ENCODE results near the gene BIN2. TPM values are rescaled to one million over a fixed set of nuclear protein-coding genes. Genes with fewer than 3 reads are reported as not detected.
"Not testable (repeated sequence)": the region's sequence is repeated elsewhere in the genome, so short reads cannot be mapped to it uniquely, and the experiment has no call there.

The BIN2 gene
- total RNA-seq, 1 donor from 2014 or later: not detected

GRCh38 chr12:51311389-51311788 is 12.6 kb downstream of the BIN2 start:
- TF ChIP-seq, protein P1, sequence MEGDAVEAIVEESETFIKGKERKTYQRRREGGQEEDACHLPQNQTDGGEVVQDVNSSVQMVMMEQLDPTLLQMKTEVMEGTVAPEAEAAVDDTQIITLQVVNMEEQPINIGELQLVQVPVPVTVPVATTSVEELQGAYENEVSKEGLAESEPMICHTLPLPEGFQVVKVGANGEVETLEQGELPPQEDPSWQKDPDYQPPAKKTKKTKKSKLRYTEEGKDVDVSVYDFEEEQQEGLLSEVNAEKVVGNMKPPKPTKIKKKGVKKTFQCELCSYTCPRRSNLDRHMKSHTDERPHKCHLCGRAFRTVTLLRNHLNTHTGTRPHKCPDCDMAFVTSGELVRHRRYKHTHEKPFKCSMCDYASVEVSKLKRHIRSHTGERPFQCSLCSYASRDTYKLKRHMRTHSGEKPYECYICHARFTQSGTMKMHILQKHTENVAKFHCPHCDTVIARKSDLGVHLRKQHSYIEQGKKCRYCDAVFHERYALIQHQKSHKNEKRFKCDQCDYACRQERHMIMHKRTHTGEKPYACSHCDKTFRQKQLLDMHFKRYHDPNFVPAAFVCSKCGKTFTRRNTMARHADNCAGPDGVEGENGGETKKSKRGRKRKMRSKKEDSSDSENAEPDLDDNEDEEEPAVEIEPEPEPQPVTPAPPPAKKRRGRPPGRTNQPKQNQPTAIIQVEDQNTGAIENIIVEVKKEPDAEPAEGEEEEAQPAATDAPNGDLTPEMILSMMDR (IDR thresholded peaks at IDR 0.05): no peak
- Mint-ChIP-seq H3K36me3 (ENCODE audit: low read depth) (no peaks in the 10 kb centered on the region), H3K4me1 (ENCODE audit: low read depth) (peaks cover 13% of the 10 kb centered on the region), H3K27me3 (ENCODE audit: low read depth) (no peaks in the 10 kb centered on the region), H3K9me3 (ENCODE audit: low read depth) (no peaks in the 10 kb centered on the region), H3K4me3 (ENCODE audit: unreplicated experiment) (no peak overlapping the region), H3K27ac (ENCODE audit: unreplicated experiment) (no peak overlapping the region)
- no peak for DNase-seq (ENCODE audit: low spot score)

DNA sequence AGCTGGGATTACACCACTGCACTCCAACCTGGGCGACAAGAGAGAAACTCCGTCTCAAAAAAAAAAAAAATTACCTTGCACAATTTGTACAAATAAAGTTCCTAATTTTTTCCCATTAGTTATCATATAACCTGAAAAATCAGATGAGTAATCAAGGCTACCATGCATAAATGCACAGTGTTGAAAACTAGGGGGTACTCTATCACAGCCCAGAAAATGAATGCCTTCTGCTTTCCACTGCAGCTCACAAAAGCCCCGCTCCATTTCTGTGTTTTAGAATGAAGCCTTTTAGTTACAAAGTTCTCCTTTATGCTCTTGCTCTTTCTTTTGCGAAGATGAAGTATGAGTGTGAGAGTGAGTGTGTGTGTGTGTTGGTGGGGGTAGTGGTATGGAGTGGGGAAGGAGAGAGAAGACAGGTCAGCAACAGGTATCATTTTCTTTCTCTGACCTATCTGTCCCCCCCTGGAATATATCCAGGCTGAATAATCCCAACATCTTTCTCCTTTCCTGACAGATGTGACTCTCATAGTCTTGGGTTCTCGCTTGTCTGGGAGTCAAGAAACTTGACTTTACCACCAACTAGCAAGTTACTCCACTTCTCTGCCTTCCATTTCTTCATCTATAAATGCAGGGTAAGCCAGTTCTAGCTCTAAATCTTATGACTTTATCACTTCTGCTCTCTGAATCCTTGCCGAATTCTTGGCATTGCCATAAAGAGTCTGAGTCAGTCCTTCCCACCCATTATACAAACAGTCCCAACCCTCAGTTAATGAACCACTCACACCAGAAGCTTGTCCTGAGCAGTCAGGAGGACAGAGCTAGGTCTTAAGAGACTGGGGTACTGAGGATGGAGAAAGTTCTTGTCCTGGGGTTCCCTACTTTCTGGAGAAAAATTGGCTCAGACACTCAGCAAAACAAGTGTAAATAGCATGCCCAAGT is 16.1 kb downstream of the BIN2 start:
- Mint-ChIP-seq H3K4me3 (ENCODE audit: unreplicated experiment) (no peak overlapping the region), H3K9me3 (ENCODE audit: low read depth) (no peaks in the 10 kb centered on the region), H3K27me3 (ENCODE audit: low read depth) (peaks cover 2% of the 10 kb centered on the region), H3K27ac (ENCODE audit: unreplicated experiment) (peak overlapping the region; percentile 28), H3K36me3 (ENCODE audit: low read depth) (no peaks in the 10 kb centered on the region), H3K4me1 (ENCODE audit: low read depth) (peaks cover 13% of the 10 kb centered on the region)
- TF ChIP-seq, protein P1 (IDR thresholded peaks at IDR 0.05): no peak
- no peak for DNase-seq (ENCODE audit: low spot score)

GRCh38 chr12:51306507-51306906 is 17.5 kb downstream of the BIN2 start:
- Mint-ChIP-seq H3K36me3 (ENCODE audit: low read depth) (no peaks in the 10 kb centered on the region), H3K27me3 (ENCODE audit: low read depth) (peaks cover 4% of the 10 kb centered on the region), H3K4me1 (ENCODE audit: low read depth) (peaks cover 13% of the 10 kb centered on the region), H3K27ac (ENCODE audit: unreplicated experiment) (no peak overlapping the region), H3K4me3 (ENCODE audit: unreplicated experiment) (no peak overlapping the region), H3K9me3 (ENCODE audit: low read depth) (no peaks in the 10 kb centered on the region)
- TF ChIP-seq, protein P1 (IDR thresholded peaks at IDR 0.05): no peak
- no peak for DNase-seq (ENCODE audit: low spot score)

- H3K4me3 Mint-ChIP-seq (ENCODE audit: unreplicated experiment); DNase-seq (ENCODE audit: low spot score); H3K4me1 Mint-ChIP-seq (ENCODE audit: low read depth); H3K27ac Mint-ChIP-seq (ENCODE audit: unreplicated experiment); H3K9me3 Mint-ChIP-seq (ENCODE audit: low read depth); H3K36me3 Mint-ChIP-seq (ENCODE audit: low read depth); H3K27me3 Mint-ChIP-seq (ENCODE audit: low read depth): not testable (repeated sequence)
Observed at GRCh38 chr12:51300768-51301167, 23.2 kb downstream of the BIN2 start.

- H3K27ac Mint-ChIP-seq (ENCODE audit: unreplicated experiment): no peak overlapping the region
- H3K9me3 Mint-ChIP-seq (ENCODE audit: low read depth): no peaks in the 10 kb centered on the region
- DNase-seq (ENCODE audit: low spot score): no peak
- no peak overlapping the region for H3K4me3 Mint-ChIP-seq (ENCODE audit: unreplicated experiment)
- no peaks in the 10 kb centered on the region for H3K36me3 Mint-ChIP-seq (ENCODE audit: low read depth)
- no peaks in the 10 kb centered on the region for H3K27me3 Mint-ChIP-seq (ENCODE audit: low read depth)
- H3K4me1 Mint-ChIP-seq (ENCODE audit: low read depth): no peaks in the 10 kb centered on the region
- TF ChIP-seq, protein P1 (IDR thresholded peaks at IDR 0.05): no peak
Observed at GRCh38 chr12:51295651-51296050, 28.3 kb downstream of the BIN2 start.

DNA sequence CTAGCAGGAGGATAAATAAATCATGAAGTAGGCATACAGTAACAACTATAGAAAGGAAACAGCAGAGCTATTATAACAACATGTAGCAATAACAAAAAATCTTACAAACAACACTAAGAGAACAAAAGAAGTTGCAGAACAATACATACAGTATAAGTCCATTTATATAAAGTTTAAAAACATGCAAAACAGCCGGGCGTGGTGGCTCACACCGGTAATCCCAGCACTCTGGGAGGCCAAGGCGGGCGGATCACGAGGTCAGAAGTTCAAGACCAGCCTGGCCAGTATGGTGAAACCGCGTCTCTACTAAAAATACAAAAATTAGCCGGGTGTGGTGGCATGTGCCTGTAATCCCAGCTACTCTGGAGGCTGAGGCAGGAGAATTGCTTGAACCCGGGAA is 29.9 kb downstream of the BIN2 start:
- not testable (repeated sequence) for DNase-seq (ENCODE audit: low spot score); H3K36me3 Mint-ChIP-seq (ENCODE audit: low read depth); H3K9me3 Mint-ChIP-seq (ENCODE audit: low read depth); H3K4me1 Mint-ChIP-seq (ENCODE audit: low read depth); H3K4me3 Mint-ChIP-seq (ENCODE audit: unreplicated experiment); H3K27ac Mint-ChIP-seq (ENCODE audit: unreplicated experiment); H3K27me3 Mint-ChIP-seq (ENCODE audit: low read depth)

All from chondrocyte (in vitro differentiated cells).